Right cardiac atrium (tissue), 5 donors: ENCODE results near the gene LY6G6C. TPM values are rescaled to one million over a fixed set of nuclear protein-coding genes. Genes with fewer than 3 reads are reported as not detected.
"Not testable (repeated sequence)": the region's sequence is repeated elsewhere in the genome, so short reads cannot be mapped to it uniquely, and the experiment has no call there.

Experiments used
- ATAC-seq, 2 donors: fragments of 200-7000 bp; cut with Tn5 transposase; one replicate each; pipeline versions ENCODE4 v1.8.0 to v1.9.1; 2020; ENCODE audit warnings: moderate library complexity in 2 of 2, mild to moderate bottlenecking in 1 of 2
- DNase-seq, 3 donors: peaks; one replicate each; pipeline ENCODE4 v3.0.0-alpha.2; 2020
- H3K27ac ChIP-seq: one replicate; pipeline ENCODE4 v1.5.1; 2013; ENCODE audit warnings: mild to moderate bottlenecking, low read length, control low read depth, moderate library complexity
- H3K27me3 ChIP-seq: one replicate; pipeline ENCODE4 v1.6.1; 2013; ENCODE audit not compliant: control insufficient read depth, insufficient read depth
- H3K4me1 ChIP-seq: one replicate; pipeline ENCODE4 v1.6.1; 2013; ENCODE audit warnings: low read length; ENCODE audit not compliant: control insufficient read depth, insufficient read depth
- H3K4me3 ChIP-seq: one replicate; pipeline ENCODE4 v1.5.1; 2013; ENCODE audit warnings: low read length, control low read depth
- H3K9me3 ChIP-seq: one replicate; pipeline ENCODE4 v1.6.1; 2013; ENCODE audit warnings: low read length; ENCODE audit not compliant: control insufficient read depth
- WGBS: extraction: QIAGEN DNeasy Blood & Tissue Kit; methylation state at CpG from one replicate; pipeline ENCODE4 v1.1.7; 2013; 5-methylcytosine and 5-hydroxymethylcytosine counted together
- intact Hi-C, 4 donors: fragments of 100-400 bp; cut with DNase I; formaldehyde crosslinking; loops; one replicate each; pipeline versions ENCODE4 v1.11.0 to v1.14.0; 2022 to 2023
- polyA plus RNA-seq: library from polyadenylated mRNA; stranded (reverse); fragments of 200-250 nt; gene quantifications from one replicate; pipeline ENCODE4 v1.2.3, GENCODE V29; 2013
- total RNA-seq, 4 donors: library from RNA; stranded (reverse); fragmentation: NEBNext Ultra II Directional; extraction: Animal tissue kit (Norgen Biotek cat#: 25700); gene quantifications; one replicate each; pipeline ENCODE4 v1.2.1, GENCODE V29; 2021
- donor health status: healthy with polysubstance abuse.
- donor health status: DM: no; HTN: yes; CAD: no.
- donor health status: DM: no; HTN: no; CAD: no.
- donor health status: DM: no; HTN: yes; CAD: no; lungs with severe emphysema.
- donor health status: DM: yes; HTN: yes; CAD: no.

LY6G6C gene
- total and polyA plus RNA-seq, 5 donors, result 0.18 TPM; not detected in 4

DNA sequence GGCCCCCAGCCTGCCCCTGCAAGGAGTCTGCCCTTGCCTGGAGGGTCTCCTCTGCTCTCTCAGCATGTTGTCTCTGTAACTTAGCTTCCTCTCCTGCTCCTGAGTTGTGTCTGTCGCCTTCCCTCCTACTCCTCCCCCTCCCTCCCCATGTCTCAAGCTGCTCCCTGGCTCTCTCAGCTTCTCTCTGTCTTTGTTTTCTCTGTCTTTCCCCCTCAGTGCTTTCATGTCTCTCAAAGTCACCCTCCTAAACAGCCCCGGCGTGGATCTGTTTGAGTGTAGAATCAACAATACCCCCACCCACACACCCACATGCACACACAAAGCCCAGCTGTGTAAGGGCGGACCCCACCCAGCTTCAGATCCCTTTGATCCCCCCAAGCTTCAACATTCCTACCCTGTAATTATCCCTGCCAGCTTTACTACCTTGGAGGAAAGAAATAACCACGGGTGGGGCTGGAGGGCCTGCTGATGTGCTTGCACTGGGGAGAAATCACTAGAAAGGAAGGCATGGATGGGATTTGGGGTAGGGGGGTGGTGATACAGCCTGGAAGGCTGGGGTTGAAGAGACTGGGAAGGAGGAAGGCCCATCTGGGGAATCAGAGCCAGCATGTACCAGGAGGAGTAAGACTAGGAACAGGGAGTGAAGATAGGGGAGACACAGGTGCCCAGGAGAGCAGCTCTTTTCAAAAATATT lies 7.4 kb downstream of the LY6G6C start:
- Histone ChIP-seq H3K4me3 (no peak overlapping the region), H3K9me3 (no peaks in the 10 kb centered on the region), H3K27me3 (no peaks in the 10 kb centered on the region), H3K4me1 (no peaks in the 10 kb centered on the region), H3K27ac (no peak overlapping the region)
- intact Hi-C loops, result no loop called here
- 47% methylated on average over 5 of the region's 5 CpGs for WGBS
- DNase-seq (no peak), ATAC-seq (no peak)

DNA sequence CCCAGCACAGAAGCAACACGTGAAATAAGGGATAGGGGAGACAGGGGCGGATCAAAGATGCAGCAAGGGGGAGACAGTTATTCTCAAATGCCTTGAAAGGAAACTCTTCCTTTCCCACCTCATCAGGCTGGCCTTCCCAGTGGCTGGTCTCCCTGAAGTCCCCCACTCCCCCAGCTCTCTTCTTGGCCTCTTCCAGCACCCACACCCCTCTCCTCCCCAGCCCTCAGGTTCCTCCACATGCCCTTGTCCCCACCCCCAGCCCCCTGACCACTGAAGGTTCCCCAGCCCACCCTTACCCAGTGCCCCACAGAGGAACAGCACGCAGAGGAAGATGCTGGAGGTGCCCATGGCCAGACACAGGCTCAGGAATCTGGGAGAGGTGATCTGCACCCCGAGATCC lies 8.1 kb downstream of the LY6G6C start:
- WGBS, result 63% methylated on average over 4 of the region's 4 CpGs
- Histone ChIP-seq H3K9me3 (no peaks in the 10 kb centered on the region), H3K27ac (no peak overlapping the region), H3K27me3 (no peaks in the 10 kb centered on the region), H3K4me3 (no peak overlapping the region), H3K4me1 (no peaks in the 10 kb centered on the region)
- no peak for DNase-seq
- ATAC-seq, result no peak
- intact Hi-C loops, result no loop called here

DNA sequence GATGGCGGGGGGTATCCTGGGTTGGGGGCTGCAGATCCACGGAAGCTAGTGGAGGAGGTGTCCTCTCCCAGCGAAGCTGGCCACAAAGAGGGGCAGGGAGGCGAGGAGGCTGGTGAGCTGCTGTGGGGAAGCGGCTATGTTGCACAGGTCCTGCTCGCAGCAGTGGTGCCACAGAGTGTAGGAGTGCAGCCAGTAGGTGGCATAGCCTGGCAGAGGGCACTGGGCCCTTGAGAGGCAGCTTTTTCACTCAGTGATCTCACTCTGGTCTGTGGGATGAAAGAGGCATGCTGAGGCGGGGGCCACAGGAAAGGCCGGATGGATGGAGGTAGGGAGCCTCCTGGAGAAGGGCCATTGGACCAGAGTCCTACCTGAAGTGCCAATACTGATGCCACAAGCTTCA lies 9.2 kb downstream of the LY6G6C start:
- Histone ChIP-seq H3K4me1 (no peaks in the 10 kb centered on the region), H3K27me3 (no peaks in the 10 kb centered on the region), H3K9me3 (no peaks in the 10 kb centered on the region), H3K4me3 (no peak overlapping the region), H3K27ac (no peak overlapping the region)
- intact Hi-C loops, result no loop called here
- DNase-seq (no peak), ATAC-seq (peak; percentile 26 to 54)
- 74% methylated on average over 8 of the region's 8 CpGs for WGBS

DNA sequence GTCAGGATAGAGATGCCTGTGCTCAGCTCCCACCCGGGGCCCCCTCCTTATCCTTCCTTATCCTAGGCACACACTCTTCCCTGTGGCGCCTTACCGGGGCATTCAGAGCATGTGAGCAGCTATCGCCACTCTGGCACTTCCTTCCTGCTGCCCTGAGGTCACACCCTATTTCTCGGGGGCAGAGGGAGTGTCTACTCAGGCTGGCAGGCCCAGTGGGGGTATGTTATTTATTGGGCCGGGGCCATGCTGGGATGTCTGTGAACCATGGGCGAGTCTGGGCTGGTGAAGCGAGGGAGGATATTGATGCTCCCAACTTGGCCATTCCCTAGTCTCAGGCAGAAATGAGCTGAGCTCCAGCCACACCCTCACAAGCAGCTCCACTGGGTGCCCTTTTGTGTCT lies 10.3 kb downstream of the LY6G6C start:
- Histone ChIP-seq H3K9me3 (no peaks in the 10 kb centered on the region), H3K27me3 (no peaks in the 10 kb centered on the region), H3K27ac (no peak overlapping the region), H3K4me1 (no peaks in the 10 kb centered on the region), H3K4me3 (no peak overlapping the region)
- DNase-seq (no peak), ATAC-seq (peak; percentile 27 to 29)
- WGBS, result 46% methylated on average over 8 of the region's 8 CpGs
- intact Hi-C loops, result no loop called here

DNA sequence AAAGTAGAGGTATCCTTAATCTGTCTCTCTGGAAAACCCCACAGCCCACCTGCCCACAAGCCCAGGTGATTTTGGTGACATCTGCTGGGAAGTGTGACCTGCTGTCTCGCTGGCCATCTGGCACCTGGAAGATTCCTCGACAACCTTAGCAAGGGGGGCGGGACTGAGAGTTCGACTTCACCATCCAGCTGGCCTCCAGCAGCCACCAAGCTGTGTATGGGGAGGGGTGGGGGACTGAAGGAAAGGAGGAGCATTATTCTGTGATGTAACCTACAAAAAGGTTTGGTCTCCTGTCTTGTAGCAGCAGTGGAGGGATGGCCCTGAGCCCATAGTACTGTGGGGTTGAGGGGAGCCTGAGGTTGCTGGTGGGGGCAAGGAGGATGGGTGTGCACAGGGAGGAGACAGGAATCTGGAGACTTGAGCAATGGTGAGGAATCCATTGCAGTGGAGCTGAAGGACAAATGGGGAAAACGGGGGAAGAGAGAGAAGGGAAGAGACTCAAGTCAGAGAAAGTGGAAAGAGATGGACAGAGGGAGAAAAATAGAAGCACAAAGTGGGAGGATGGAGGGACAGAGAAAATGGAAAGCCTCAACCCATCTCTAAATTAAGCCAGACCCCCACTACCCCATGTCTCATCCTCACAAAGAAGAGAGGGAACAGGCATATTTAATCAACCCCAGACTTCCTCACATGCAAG lies 10.9 kb downstream of the LY6G6C start:
- no peaks in the 10 kb centered on the region for H3K9me3 ChIP-seq
- no peaks in the 10 kb centered on the region for H3K4me1 ChIP-seq
- no peak overlapping the region for H3K27ac ChIP-seq
- no peak overlapping the region for H3K4me3 ChIP-seq
- DNase-seq (no peak), ATAC-seq (no peak)
- H3K27me3 ChIP-seq, result no peaks in the 10 kb centered on the region
- intact Hi-C loops, result no loop called here
- 46% methylated on average over 5 of the region's 5 CpGs for WGBS

DNA sequence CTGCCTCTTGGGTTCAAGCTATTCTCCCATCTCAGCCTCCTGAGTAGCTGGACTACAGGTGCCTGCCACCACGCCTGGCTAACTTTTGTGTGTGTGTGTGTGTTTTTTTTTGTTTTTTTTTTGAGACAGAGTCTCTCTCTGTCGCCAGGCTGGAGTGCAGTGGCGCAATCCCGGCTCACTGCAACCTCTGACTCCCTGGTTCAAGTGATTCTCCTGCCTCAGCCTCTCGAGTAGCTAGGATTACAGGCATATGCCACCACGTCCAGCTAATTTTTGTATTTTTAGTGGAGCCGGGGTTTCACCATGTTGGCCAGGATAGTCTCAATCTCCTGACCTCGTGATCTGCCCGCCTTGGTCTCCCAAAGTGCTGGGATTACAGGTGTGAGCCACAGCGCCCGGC lies 12.4 kb downstream of the LY6G6C start:
- ATAC-seq, intact Hi-C loops, H3K4me3 ChIP-seq, H3K27ac ChIP-seq, H3K27me3 ChIP-seq, H3K4me1 ChIP-seq, DNase-seq, H3K9me3 ChIP-seq: not testable (repeated sequence)
- 88% methylated on average over 11 of the region's 11 CpGs for WGBS

DNA sequence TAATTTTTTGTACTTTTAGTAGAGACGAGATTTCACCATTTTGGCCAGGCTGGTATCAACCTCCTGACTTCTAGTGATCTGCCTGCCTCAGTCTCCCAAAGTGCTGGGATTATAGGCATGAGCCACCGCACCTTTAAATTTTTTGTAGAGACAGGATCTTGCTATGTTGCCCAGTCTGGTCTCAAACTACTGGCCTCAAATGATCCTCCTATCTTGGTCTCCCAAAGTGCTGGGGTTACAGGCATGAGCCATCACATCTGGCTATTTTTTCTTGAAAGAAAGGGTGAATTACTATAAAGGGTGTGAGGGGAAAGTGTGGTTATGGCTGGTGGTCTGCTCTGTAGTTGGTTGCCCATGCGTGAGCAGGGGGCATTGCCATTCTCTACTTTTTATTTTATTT lies 13.3 kb downstream of the LY6G6C start:
- intact Hi-C loops, result no loop called here
- no peak overlapping the region for H3K27ac ChIP-seq
- DNase-seq (no peak), ATAC-seq (no peak)
- no peaks in the 10 kb centered on the region for H3K4me1 ChIP-seq
- no peaks in the 10 kb centered on the region for H3K27me3 ChIP-seq
- no peaks in the 10 kb centered on the region for H3K9me3 ChIP-seq
- whole genome bisulfite sequencing, result 93% methylated on average over 3 of the region's 3 CpGs
- no peak overlapping the region for H3K4me3 ChIP-seq

DNA sequence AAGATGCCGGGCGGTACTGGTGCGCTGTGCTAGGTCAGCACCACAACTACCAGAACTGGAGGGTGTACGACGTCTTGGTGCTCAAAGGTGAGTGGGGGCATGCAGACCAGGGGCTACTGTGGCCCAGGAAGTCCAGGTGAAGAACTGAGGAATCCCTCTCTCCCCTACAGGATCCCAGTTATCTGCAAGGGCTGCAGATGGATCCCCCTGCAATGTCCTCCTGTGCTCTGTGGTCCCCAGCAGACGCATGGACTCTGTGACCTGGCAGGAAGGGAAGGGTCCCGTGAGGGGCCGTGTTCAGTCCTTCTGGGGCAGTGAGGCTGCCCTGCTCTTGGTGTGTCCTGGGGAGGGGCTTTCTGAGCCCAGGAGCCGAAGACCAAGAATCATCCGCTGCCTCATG lies 13.8 kb downstream of the LY6G6C start:
- intact Hi-C loops, result no loop called here
- no peak for DNase-seq
- WGBS, result 88% methylated on average over 10 of the region's 10 CpGs
- Histone ChIP-seq H3K9me3 (no peaks in the 10 kb centered on the region), H3K27me3 (no peaks in the 10 kb centered on the region), H3K27ac (no peak overlapping the region), H3K4me3 (no peak overlapping the region), H3K4me1 (no peaks in the 10 kb centered on the region)
- no peak for ATAC-seq

DNA sequence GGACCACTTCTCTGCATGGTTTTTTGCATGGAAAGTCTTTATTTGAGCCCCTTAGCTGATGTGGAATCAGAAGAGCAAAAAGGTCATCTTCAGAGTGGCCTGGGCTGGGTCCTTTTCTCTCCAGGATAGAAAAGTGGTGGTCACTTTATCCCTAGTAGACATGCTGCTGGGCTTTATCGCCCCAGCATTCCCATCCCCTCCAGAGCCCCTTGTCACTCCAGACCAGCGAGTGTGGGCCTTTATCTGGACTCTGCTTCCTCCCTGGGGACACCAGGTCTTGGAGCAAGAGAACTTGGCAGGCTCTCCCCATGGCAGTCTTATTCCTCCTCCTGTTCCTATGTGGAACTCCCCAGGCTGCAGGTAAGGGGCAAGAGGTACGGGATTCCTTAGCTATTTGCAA lies 14.9 kb downstream of the LY6G6C start, which contains the start of gene LY6G6F:
LY6G6F (plus strand) TSS at position 268 of the 400 bp plus-strand sequence; CDS start at position 309, 41 bp downstream.
- no peaks in the 10 kb centered on the region for H3K27me3 ChIP-seq
- ATAC-seq (no peak), DNase-seq (no peak)
- no peak within 1 kb of the TSS for H3K27ac ChIP-seq
- no peak within 1 kb of the TSS for H3K4me3 ChIP-seq
- WGBS, result 21% methylated on average over 3 of the region's 3 CpGs
- intact Hi-C loops, result no loop called here
- H3K4me1 ChIP-seq, result peaks cover 5% of the 10 kb centered on the region
- H3K9me3 ChIP-seq, result no peaks in the 10 kb centered on the region

DNA sequence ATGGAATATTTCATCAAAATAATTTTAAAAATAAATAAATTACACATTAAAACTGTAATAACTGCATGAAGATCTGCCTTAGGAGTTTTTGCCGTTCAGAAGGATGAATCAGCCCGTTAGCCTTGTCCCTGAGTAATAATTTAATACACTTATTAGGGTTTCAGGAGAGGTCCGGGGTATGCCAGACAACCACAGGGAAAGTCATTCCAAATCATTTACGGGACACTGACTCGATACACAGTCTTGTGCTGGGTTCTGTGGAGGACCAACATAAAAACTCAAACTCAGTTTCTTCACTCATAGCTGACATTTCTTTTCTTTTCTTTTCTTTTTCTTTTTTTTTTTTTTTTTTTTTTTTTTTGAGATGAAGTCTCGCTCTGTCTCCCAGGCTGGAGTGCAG lies 15.6 kb downstream of the LY6G6C start:
- intact Hi-C loops, result no loop called here
- Histone ChIP-seq H3K9me3 (no peaks in the 10 kb centered on the region), H3K27me3 (no peaks in the 10 kb centered on the region), H3K27ac (no peak overlapping the region), H3K4me1 (peaks cover 7% of the 10 kb centered on the region), H3K4me3 (no peak overlapping the region)
- DNase-seq, result no peak
- ATAC-seq, result no peak
- 91% methylated on average over 6 of the region's 6 CpGs for WGBS

DNA sequence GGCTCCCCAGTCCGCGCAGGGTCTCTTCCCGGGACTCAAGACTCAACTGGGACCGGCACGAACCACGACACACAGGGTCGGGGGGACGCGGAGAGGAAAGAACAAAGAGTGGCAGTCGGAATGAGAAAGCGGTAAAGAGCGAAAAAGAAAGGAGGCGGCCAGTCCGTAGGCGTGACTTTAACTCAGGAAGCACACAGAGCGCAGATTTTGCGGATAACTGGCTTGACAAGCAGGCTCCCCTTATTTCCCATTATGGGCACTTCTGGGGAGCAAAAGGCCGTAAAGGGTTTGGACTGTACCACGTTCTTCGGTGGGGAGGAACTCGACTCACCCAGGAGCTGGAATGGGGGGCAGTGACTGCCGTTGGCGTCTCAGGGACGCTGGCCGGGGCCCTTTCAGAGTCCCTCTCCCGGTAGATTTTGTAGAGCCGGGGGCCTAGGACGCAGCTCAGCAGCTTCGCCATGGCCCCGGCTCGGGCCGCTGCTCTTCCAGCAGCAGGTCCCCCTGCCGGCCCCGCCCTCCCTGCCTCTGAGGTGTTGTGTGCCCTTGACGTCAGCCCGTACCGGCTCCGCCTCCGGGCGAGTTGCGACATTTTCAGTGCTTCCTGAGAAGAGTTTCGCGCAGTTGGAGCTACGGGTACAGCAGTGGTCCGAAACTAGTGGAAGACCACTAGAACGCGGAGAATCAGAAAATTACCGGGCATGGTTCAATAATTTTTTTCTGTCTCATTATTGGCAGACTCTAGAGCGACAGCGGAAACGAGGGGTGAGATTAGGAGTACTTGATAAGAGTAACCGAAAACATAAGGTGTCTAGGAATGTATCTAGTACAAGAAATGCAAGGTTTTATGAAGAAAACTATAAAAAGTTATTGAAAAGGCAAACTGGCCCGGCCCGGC lies 18.5 kb downstream of the LY6G6C start, which contains the start of gene ABHD16A:
ABHD16A (minus strand) TSS at position 506 of the 898 bp plus-strand sequence; CDS start at position 463, 43 bp downstream.
- H3K27me3 ChIP-seq, result no peaks in the 10 kb centered on the region
- intact Hi-C loops, result no loop called here
- H3K4me3 ChIP-seq, result peak within 1 kb of the TSS; percentile 84
- ATAC-seq, result peak; percentile 98
- no peaks in the 10 kb centered on the region for H3K9me3 ChIP-seq
- peak within 1 kb of the TSS; percentile 98 for H3K27ac ChIP-seq
- WGBS, result 1% methylated on average over 54 of the region's 54 CpGs
- peaks cover 7% of the 10 kb centered on the region for H3K4me1 ChIP-seq
- peak; percentile 99 to 100 (median 100) for DNase-seq
